WERI-Rb-1 (cell line): ENCODE measurements around the gene VSIG1.

Source experiments
- DNase-seq: peaks from one replicate; pipeline ENCODE4 v3.0.0-alpha.2; 2020
- H3K27ac ChIP-seq: fragments of 250-450 bp; sonication (Bioruptor Pico); 2 replicates; pipeline ENCODE4 v1.5.1; 2020; ENCODE audit warnings: mild to moderate bottlenecking, moderate library complexity
- H3K27me3 ChIP-seq: fragments of 250-450 bp; sonication (Bioruptor Pico); 2 replicates; pipeline ENCODE4 v1.5.1; 2021; ENCODE audit warnings: mild to moderate bottlenecking, low read depth, moderate library complexity; ENCODE audit not compliant: insufficient read depth, severe bottlenecking
- H3K36me3 ChIP-seq: fragments of 250-450 bp; sonication (Bioruptor Pico); 2 replicates; pipeline ENCODE4 v1.5.1; 2020; ENCODE audit warnings: mild to moderate bottlenecking, moderate library complexity
- H3K4me3 ChIP-seq: 2 replicates; pipeline ENCODE4 v1.5.1; 2011; ENCODE audit warnings: low read depth, mild to moderate bottlenecking, control low read depth, low read length
- H3K9me3 ChIP-seq: fragments of 250-450 bp; sonication (Bioruptor Pico); 2 replicates; pipeline ENCODE4 v1.5.1; 2021; ENCODE audit warnings: mild to moderate bottlenecking, moderate library complexity; ENCODE audit not compliant: severe bottlenecking
- TF ChIP-seq, protein P1 (sequence below): IDR thresholded peaks from 2 replicates; pipeline ENCODE4 v1.5.1; 2011; ENCODE audit warnings: low read depth, mild to moderate bottlenecking, control low read depth, inconsistent platforms, low read length

Gene VSIG1

GRCh38 chrX:108105473-108105872 lies 60.6 kb downstream of the VSIG1 start:
- TF ChIP-seq, protein P1, sequence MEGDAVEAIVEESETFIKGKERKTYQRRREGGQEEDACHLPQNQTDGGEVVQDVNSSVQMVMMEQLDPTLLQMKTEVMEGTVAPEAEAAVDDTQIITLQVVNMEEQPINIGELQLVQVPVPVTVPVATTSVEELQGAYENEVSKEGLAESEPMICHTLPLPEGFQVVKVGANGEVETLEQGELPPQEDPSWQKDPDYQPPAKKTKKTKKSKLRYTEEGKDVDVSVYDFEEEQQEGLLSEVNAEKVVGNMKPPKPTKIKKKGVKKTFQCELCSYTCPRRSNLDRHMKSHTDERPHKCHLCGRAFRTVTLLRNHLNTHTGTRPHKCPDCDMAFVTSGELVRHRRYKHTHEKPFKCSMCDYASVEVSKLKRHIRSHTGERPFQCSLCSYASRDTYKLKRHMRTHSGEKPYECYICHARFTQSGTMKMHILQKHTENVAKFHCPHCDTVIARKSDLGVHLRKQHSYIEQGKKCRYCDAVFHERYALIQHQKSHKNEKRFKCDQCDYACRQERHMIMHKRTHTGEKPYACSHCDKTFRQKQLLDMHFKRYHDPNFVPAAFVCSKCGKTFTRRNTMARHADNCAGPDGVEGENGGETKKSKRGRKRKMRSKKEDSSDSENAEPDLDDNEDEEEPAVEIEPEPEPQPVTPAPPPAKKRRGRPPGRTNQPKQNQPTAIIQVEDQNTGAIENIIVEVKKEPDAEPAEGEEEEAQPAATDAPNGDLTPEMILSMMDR = no peak

DNA sequence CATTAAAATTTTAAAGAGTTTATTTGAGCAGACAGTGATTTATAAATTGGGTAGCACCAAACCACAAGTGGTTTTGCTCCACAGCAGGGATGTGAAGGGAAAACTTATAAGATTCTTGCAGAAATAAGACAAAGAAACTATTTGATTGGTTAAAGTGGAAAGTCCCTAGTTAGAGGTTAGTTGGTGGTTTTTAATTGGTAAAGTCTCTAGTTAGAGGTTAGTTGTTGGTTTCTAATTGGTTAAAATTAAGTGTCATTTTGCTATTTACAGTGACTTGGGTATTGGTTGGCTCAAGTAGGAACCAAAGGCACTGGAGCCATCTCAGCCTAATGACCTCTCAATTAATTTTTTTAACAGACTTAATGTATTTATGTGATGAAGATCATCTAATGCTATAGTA lies 69.7 kb downstream of the VSIG1 start:
- no peak for DNase-seq
- H3K27me3 ChIP-seq = peaks cover 2% of the 10 kb centered on the region
- H3K36me3 ChIP-seq = no peaks in the 10 kb centered on the region
- no peak overlapping the region for H3K4me3 ChIP-seq
- no peak overlapping the region for H3K27ac ChIP-seq
- TF ChIP-seq, protein P1 = no peak
- no peaks in the 10 kb centered on the region for H3K9me3 ChIP-seq

More at GRCh38 chrX:108105473-108105872, 60.6 kb downstream of the VSIG1 start:
- Histone ChIP-seq H3K27ac (no peak overlapping the region), H3K4me3 (no peak overlapping the region), H3K27me3 (no peaks in the 10 kb centered on the region), H3K9me3 (no peaks in the 10 kb centered on the region), H3K36me3 (no peaks in the 10 kb centered on the region)
- DNase-seq = no peak

DNA sequence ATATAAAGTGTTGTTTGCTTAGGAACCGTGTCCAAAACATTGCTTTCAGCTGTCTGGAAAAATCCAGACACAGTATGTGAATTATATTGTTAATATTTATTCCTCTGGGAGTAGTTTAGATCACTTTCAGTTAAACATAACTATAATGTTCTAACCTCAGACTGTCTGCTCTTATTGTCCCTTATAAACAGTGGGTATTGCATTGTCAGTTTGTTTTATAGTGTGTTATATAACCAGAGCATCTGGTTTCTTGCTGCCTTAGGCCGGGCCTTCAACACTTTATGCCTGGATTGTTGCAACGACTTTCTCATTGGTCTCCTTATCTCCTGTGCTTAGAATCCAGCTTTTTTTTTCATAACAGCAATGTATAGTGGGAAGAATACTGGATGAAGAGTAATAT lies 73.1 kb downstream of the VSIG1 start:
- Histone ChIP-seq H3K36me3 (no peaks in the 10 kb centered on the region), H3K4me3 (no peak overlapping the region), H3K27ac (no peak overlapping the region), H3K27me3 (peaks cover 2% of the 10 kb centered on the region), H3K9me3 (no peaks in the 10 kb centered on the region)
- TF ChIP-seq, protein P1 = no peak
- no peak for DNase-seq

- TF ChIP-seq, protein P1 = no peak
- no peak for DNase-seq
- no peaks in the 10 kb centered on the region for H3K9me3 ChIP-seq
- H3K36me3 ChIP-seq = no peaks in the 10 kb centered on the region
- H3K4me3 ChIP-seq = no peak overlapping the region
- no peak overlapping the region for H3K27ac ChIP-seq
- H3K27me3 ChIP-seq = peaks cover 2% of the 10 kb centered on the region
Observed at GRCh38 chrX:108121291-108121690, 76.4 kb downstream of the VSIG1 start.

DNA sequence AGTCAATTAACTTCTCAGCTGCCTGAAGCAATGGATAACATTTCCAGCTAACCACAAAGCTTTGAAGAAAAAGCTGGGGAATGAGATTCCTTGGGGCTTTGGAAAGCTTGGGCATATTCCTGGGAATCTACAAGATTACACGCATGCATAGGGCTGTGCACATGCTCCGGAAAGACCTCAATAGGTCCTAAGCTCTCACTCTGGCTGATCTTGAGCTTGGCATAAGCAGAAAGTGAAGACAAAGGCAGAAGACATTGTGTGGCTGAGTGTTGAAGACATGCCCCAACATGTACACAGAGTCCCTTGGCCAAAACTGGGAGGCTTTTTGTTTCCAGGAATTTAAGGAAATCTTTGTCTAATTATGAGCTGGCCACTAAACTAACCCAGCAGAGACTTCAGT lies 77.9 kb downstream of the VSIG1 start:
- Histone ChIP-seq H3K36me3 (no peaks in the 10 kb centered on the region), H3K9me3 (no peaks in the 10 kb centered on the region), H3K27ac (no peak overlapping the region), H3K4me3 (no peak overlapping the region), H3K27me3 (peaks cover 2% of the 10 kb centered on the region)
- TF ChIP-seq, protein P1 = no peak
- DNase-seq = no peak

- no peak overlapping the region for H3K27ac ChIP-seq
- DNase-seq = no peak
- H3K27me3 ChIP-seq = peaks cover 2% of the 10 kb centered on the region
- no peak overlapping the region for H3K4me3 ChIP-seq
- TF ChIP-seq, protein P1 = no peak
- H3K36me3 ChIP-seq = no peaks in the 10 kb centered on the region
- no peaks in the 10 kb centered on the region for H3K9me3 ChIP-seq
Observed at GRCh38 chrX:108123591-108124366, 78.9 kb downstream of the VSIG1 start.
